Lower leg skin (tissue), 4 donors: ENCODE results near the gene FTCDNL1. TPM values are rescaled to one million over a fixed set of nuclear protein-coding genes. Genes with fewer than 3 reads are reported as not detected.

ENCODE experiments used
- DNase-seq, 2 donors: peaks; one replicate each; pipeline ENCODE4 v3.0.0-alpha.2; 2019; ENCODE audit warnings: low spot score in 2 of 2
- H3K4me3 ChIP-seq: fragments of 200-600 bp; sonication (generic); 2 replicates; pipeline ENCODE4 v1.5.1; 2017; ENCODE audit warnings: mild to moderate bottlenecking, low read depth; ENCODE audit not compliant: poor library complexity, severe bottlenecking
- CTCF ChIP-seq, 3 donors: fragments of 450-650 bp; IDR thresholded peaks; one replicate each; pipeline ENCODE4 v1.5.1; 2016; ENCODE audit warnings: antibody characterized with exemption in 3 of 3, mild to moderate bottlenecking in 3 of 3, moderate library complexity in 2 of 3
- POLR2A ChIP-seq, 2 donors: fragments of 450-650 bp; IDR thresholded peaks; one replicate each; pipeline ENCODE4 v1.6.1; 2016 to 2017; ENCODE audit warnings: antibody characterized with exemption in 2 of 2, mild to moderate bottlenecking in 1 of 2, moderate library complexity in 1 of 2
- WGBS, 2 donors: methylation state at CpG; one replicate each; pipeline ENCODE4 v1.1.5; 2018; 5-methylcytosine and 5-hydroxymethylcytosine counted together
- intact Hi-C: fragments of 100-400 bp; cut with DNase I; formaldehyde crosslinking; loops from one replicate; pipeline ENCODE4 v1.15.0; 2023; ENCODE audit warnings: low total_unique reads
- total RNA-seq, 4 donors: library from RNA; depleted of rRNA; stranded (reverse); fragments of >200 nt; gene quantifications; one replicate each; pipeline ENCODE4 v1.1.0, GENCODE V29; 2016

The FTCDNL1 gene
- total RNA-seq, 4 donors from 2014 or later, result 1.9 to 2.9 (median 2.7) TPM; not detected in 1

- intact Hi-C loops, result no loop called here
- 85 to 89% methylated on average over 2 of the region's 2 CpGs for WGBS, 2 donors
- DNase-seq, result no peak
- no peak overlapping the region for H3K4me3 ChIP-seq
- no peak for TF ChIP-seq CTCF (IDR thresholded peaks at IDR 0.05)
- no peak for TF ChIP-seq POLR2A (IDR thresholded peaks at IDR 0.05)
Observed at GRCh38 chr2:199770716-199771115, 80.3 kb downstream of the FTCDNL1 start.

GRCh38 chr2:199765646-199766045 lies 85.3 kb downstream of the FTCDNL1 start:
- TF ChIP-seq POLR2A (IDR thresholded peaks at IDR 0.05), result no peak
- TF ChIP-seq CTCF (IDR thresholded peaks at IDR 0.05), result no peak
- 79 to 87% methylated on average over 5 of the region's 5 CpGs for WGBS, 2 donors
- intact Hi-C loops, result no loop called here
- DNase-seq, result no peak
- no peak overlapping the region for H3K4me3 ChIP-seq

GRCh38 chr2:199764273-199764800 lies 86.7 kb downstream of the FTCDNL1 start:
- intact Hi-C loops, result no loop called here
- no peak for TF ChIP-seq POLR2A (IDR thresholded peaks at IDR 0.05)
- no peak for TF ChIP-seq CTCF (IDR thresholded peaks at IDR 0.05)
- WGBS, 2 donors, result 87 to 89% methylated on average over 7 of the region's 7 CpGs
- no peak for DNase-seq
- H3K4me3 ChIP-seq, result no peak overlapping the region

GRCh38 chr2:199762963-199763362 lies 88.0 kb downstream of the FTCDNL1 start:
- H3K4me3 ChIP-seq, result no peak overlapping the region
- WGBS, 2 donors, result 83 to 87% methylated on average over 4 of the region's 4 CpGs
- intact Hi-C loops, result no loop called here
- no peak for DNase-seq
- TF ChIP-seq POLR2A (IDR thresholded peaks at IDR 0.05) (no peak), CTCF (IDR thresholded peaks at IDR 0.05) (no peak)

- intact Hi-C loops, result no loop called here
- no peak for DNase-seq
- no peak overlapping the region for H3K4me3 ChIP-seq
- no peak for TF ChIP-seq CTCF (IDR thresholded peaks at IDR 0.05)
- no peak for TF ChIP-seq POLR2A (IDR thresholded peaks at IDR 0.05)
- WGBS, 2 donors, result 90 to 95% methylated on average over 3 of the region's 3 CpGs
Observed at GRCh38 chr2:199760574-199760973, 90.4 kb downstream of the FTCDNL1 start.

- no peak overlapping the region for H3K4me3 ChIP-seq
- TF ChIP-seq POLR2A (IDR thresholded peaks at IDR 0.05) (no peak), CTCF (IDR thresholded peaks at IDR 0.05) (no peak)
- intact Hi-C loops, result no loop called here
- 28 to 30% methylated on average over 3 of the region's 3 CpGs for WGBS, 2 donors
- peak in 1 of 2 donors; percentile 28 for DNase-seq
Observed at GRCh38 chr2:199757233-199757870, 93.6 kb downstream of the FTCDNL1 start.
